ENCODE data around the gene MT1HL1.

MT1HL1 gene

GRCh38 chr1:237035759-237036158 is 31.5 kb upstream of the MT1HL1 start:
- in situ Hi-C loops (cut with HindIII; ENCODE audit: low sequenced_read_pairs) = no loop called here
- TF ChIP-seq, protein P1, sequence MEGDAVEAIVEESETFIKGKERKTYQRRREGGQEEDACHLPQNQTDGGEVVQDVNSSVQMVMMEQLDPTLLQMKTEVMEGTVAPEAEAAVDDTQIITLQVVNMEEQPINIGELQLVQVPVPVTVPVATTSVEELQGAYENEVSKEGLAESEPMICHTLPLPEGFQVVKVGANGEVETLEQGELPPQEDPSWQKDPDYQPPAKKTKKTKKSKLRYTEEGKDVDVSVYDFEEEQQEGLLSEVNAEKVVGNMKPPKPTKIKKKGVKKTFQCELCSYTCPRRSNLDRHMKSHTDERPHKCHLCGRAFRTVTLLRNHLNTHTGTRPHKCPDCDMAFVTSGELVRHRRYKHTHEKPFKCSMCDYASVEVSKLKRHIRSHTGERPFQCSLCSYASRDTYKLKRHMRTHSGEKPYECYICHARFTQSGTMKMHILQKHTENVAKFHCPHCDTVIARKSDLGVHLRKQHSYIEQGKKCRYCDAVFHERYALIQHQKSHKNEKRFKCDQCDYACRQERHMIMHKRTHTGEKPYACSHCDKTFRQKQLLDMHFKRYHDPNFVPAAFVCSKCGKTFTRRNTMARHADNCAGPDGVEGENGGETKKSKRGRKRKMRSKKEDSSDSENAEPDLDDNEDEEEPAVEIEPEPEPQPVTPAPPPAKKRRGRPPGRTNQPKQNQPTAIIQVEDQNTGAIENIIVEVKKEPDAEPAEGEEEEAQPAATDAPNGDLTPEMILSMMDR (IDR thresholded peaks at IDR 0.05; ENCODE audit: low read depth, low read length, missing control alignments) = no peak
- H3K4me3 ChIP-seq (ENCODE audit: low read depth, low read length) = no peak overlapping the region
- DNase-seq (ENCODE audit: low read depth) = no peak

GRCh38 chr1:237033804-237034203 is 29.6 kb upstream of the MT1HL1 start:
- H3K4me3 ChIP-seq (ENCODE audit: low read depth, low read length) = no peak overlapping the region
- TF ChIP-seq, protein P1 (IDR thresholded peaks at IDR 0.05; ENCODE audit: low read depth, low read length, missing control alignments) = no peak
- no peak for DNase-seq (ENCODE audit: low read depth)
- in situ Hi-C loops (cut with HindIII; ENCODE audit: low sequenced_read_pairs) = no loop called here

DNA sequence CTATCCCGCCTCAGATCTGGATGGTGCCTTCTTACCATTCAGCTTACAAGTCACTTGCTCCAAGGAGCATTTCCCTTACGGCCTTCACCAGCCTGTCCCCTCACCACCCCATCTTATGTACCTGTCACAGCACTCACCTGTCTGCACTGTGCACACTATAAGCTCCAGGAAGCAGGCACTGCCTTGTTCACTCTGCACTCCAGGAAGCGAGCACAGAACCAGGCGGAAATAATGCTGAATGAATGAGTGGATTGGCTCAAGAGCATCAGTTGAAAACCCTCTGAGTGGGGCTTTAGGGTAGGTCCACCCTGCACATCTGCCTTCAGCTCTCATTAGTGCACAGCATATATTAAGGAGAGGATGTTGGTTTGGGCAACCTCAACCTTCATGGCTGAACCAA is 28.8 kb upstream of the MT1HL1 start:
- no peak for DNase-seq (ENCODE audit: low read depth)
- TF ChIP-seq, protein P1 (IDR thresholded peaks at IDR 0.05; ENCODE audit: low read depth, low read length, missing control alignments) = no peak
- no peak overlapping the region for H3K4me3 ChIP-seq (ENCODE audit: low read depth, low read length)
- in situ Hi-C loops (cut with HindIII; ENCODE audit: low sequenced_read_pairs) = no loop called here

GRCh38 chr1:237032029-237032428 is 27.8 kb upstream of the MT1HL1 start:
- in situ Hi-C loops (cut with HindIII; ENCODE audit: low sequenced_read_pairs) = no loop called here
- no peak overlapping the region for H3K4me3 ChIP-seq (ENCODE audit: low read depth, low read length)
- TF ChIP-seq, protein P1 (IDR thresholded peaks at IDR 0.05; ENCODE audit: low read depth, low read length, missing control alignments) = no peak
- DNase-seq (ENCODE audit: low read depth) = peak; percentile 12

DNA sequence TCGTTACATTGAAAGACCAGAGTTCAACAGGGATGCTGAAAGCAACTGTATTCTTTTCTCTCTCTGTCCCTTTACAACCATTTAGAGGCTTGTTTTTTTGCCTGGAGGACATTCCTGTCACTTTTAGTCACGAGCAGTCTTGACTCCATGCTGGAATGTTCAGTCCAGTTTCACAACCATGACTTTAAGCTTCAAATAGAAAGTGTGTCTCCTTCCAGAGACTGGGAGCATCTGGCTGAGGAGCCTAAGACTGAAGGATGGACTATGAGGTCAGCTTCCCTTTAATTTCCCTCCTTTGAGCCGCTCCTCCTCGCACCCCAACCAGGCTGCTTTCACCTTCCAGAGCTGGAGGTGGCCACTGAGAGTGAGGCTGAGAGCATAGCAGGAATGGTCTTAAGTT is 27.2 kb upstream of the MT1HL1 start:
- TF ChIP-seq, protein P1 (IDR thresholded peaks at IDR 0.05; ENCODE audit: low read depth, low read length, missing control alignments) = no peak
- in situ Hi-C loops (cut with HindIII; ENCODE audit: low sequenced_read_pairs) = no loop called here
- no peak overlapping the region for H3K4me3 ChIP-seq (ENCODE audit: low read depth, low read length)
- no peak for DNase-seq (ENCODE audit: low read depth)

- TF ChIP-seq, protein P1 (IDR thresholded peaks at IDR 0.05; ENCODE audit: low read depth, low read length, missing control alignments) = no peak
- in situ Hi-C loops (cut with HindIII; ENCODE audit: low sequenced_read_pairs) = no loop called here
- H3K4me3 ChIP-seq (ENCODE audit: low read depth, low read length) = no peak overlapping the region
- no peak for DNase-seq (ENCODE audit: low read depth)
Observed at GRCh38 chr1:237029850-237030535, 25.8 kb upstream of the MT1HL1 start.
